GM21515 (cell line): ENCODE data around the gene USP50.
"Not testable (repeated sequence)": the region's sequence is repeated elsewhere in the genome, so short reads cannot be mapped to it uniquely, and the experiment has no call there.

Experiments used
- ATAC-seq: cut with Tn5 transposase; IDR thresholded peaks from one replicate; pipeline ENCODE4 v1.9.1; 2021; ENCODE audit not compliant: unreplicated experiment

USP50 gene

DNA sequence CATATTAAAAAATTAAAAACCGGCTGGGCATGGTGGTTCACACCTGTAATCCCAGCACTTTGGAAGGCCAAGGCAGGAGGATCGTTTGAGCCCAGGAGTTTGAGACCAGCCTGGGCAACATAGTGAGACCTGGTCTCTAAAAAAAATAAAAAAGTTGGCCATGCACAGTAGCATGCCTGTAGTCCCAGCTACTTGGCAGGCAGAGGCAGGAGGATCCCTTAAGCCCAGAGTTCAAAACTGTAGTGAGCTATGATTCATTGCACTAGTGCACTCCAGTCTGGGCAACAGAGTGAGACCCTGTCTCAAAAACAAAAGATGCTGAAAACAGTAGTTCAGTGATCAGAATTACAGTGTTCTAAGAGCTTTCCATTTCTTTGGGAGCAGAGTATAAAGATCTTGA is 40.8 kb downstream of the USP50 start:
- not testable (repeated sequence) for ATAC-seq

DNA sequence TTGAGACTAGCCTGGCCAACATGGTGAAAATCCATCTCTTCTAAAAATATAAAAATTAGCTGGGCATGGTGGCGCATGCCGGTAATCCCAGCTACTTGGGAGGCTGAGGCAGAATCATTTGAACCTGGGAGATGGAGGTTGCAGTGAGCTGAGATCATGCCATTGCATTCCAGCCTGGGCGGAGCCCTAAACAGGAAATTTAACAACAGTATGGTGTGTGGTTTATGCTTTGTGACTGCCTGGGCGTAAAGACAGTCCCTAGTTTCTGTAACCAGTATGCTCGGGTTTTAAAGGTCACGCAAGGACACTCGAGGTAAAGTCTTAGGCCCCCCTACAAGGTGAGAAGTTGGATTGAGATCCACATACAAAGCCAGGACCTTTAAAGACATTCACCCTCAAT is 43.3 kb downstream of the USP50 start:
- ATAC-seq, result no peak

DNA sequence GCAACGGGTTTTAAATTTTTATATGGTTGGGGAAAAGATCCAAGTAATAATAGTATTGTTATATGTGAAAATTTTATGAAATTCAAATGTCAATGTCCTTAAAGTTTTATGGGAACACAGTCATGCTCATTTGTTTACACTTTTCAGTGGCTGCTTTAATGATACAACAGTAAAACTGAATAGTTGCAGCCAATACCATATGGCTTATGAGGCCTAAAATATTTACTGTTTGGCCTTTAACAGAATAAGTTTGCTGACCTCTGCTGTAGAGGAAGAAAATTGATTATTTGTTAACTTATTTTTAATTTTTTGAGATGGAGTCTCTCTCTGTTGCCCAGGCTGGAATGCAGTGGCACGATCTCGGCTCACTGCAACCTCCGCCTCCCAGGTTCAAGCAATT is 44.7 kb downstream of the USP50 start:
- no peak for ATAC-seq

DNA sequence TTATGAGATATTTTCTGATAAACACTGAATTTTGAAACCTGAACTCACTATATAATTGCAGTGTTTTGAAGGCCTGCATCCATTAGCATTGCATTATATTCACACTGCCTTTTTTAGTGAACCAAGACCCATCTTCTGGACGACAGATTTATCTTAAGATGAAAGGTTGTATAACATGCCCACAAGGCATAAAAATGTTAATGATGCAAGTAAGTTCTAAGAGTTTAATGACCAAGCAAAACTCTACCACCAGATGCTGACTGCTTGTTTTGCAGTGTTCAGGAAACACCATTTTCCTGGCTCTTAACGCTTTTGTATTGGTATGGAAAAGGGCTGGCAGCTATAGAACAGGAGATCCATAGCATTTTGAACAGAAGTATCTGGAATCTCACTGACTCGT is 46.1 kb downstream of the USP50 start:
- ATAC-seq, result no peak

DNA sequence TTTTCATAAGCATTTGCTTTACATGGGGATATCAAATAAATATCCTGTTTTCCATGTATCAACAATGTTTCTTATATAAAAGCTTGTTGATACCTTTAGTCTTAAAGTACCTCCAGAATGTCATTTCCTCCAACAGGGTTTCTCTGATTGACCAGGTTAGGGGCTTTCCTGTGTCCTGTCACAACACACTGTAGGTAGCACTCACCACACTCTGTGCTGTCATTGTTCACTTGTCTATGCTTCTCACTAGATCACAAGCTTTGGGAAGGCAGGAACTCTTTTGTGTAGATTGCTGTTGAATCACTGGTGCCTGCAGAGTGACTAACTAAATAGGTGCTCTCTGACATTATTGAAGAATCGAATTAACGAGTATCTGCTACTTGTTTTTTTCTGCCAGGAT is 49.8 kb downstream of the USP50 start:
- no peak for ATAC-seq

DNA sequence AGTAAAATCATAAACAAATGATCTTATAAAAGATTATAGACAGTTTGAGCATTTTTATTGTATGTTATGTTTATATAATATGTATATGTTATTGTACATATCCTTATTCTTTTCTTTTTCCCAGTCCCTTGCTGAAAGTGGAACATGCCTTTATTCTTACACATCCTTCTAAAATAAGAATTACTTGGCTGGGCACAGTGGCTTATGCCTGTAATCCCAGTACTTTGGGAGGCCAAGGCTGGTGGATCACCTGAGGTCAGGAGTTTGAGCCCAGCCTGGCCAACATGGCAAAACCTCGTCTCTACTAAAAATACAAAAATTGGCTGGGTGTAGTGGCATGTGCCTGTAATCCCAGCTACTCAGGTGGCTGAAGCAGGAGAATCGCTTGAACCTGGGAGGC is 51.9 kb downstream of the USP50 start:
- not testable (repeated sequence) for ATAC-seq

DNA sequence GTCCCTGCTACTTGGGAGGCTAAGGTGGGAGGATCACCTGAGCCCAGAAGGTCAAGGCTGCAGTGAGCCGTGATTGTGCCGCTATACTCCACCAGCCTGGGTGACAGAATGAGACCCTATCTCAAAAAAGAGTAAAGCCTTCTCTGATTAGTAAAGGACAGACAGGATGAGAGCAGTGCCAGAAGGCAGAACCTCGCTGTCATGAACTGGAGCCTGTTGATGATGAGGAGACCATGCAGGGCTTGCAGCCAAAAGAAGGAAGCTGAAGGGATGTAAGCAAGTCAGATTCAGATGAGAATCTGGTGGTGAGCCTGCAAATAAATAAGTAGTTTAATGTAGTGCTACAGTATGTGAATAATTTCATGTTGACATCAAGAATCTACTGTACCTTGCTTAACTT is 52.8 kb downstream of the USP50 start:
- ATAC-seq, result no peak

DNA sequence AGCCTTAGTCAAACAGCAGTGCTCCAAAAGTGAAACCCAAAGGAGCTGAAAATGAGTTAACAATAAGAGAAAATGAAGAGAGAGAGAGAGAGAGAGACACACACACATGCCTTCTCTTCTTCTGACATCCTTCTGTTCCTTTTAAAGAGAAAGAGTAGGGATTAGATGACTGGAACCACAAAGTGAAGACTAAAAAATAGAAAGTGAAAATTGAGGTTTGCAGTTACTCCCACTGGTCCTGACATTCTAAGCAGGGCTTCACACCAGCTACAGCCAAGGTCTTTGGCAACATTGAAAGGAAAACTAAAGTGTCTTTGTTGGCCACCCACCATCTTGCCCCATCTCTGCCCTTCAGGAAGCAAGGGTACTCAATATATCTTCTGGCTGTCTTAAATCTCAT is 59.2 kb downstream of the USP50 start:
- ATAC-seq, result no peak

DNA sequence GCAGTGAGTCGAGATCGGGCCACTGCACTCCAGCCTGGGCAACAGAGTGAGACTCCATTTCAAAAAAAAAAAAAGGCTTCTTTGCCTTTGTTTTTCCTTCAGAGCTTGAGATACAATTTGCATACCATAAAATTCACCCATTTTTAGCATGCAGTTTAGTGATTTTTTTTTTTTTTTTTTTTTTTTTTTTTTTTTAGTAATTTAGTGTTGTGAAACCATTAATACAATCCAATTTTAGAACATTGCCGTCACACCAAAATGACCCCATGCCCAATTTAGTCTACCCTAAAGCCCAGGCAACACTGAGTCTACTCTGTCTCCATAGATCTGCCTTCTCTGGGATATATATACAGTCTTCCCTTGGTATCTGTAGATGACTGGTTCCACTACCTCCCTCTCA is 61.1 kb downstream of the USP50 start:
- no peak for ATAC-seq

DNA sequence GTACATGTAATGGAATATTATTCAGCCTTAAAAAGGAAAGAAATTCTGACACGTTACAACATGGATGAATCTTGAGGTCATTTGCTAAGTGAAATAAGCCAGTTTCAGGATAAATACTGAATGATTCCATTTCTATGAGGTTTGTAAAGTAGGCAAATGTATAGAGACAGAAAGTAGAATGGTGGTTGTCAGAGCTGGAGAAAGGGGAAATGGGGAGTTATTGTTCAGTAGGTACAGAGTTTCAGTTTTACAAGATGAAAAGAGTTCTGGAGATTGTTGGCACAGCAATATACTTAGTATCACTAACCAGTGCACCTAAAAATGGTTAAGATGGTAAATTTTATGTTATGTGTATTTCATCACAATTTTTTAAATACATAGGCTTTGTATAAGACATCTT is 61.7 kb downstream of the USP50 start:
- ATAC-seq, result no peak

DNA sequence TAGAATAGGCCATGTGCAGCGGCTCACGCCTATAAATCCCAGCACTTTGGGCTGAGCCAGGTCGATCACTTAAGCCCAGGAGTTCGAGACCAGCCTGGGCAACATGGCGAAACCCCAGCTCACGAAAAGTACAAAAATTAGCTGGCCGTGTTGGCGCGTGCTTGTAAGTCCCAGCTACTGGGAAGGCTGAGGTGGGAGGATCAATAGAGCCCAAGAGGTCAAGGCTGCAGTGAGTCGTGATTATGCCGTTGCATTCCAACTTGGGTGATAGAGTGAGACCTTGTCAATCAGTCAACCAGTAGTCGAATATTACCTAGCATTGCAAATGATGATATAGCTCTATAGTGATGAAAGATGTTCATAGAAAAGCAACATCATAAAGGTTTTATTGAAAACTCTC is 70.3 kb downstream of the USP50 start:
- ATAC-seq, result no peak

DNA sequence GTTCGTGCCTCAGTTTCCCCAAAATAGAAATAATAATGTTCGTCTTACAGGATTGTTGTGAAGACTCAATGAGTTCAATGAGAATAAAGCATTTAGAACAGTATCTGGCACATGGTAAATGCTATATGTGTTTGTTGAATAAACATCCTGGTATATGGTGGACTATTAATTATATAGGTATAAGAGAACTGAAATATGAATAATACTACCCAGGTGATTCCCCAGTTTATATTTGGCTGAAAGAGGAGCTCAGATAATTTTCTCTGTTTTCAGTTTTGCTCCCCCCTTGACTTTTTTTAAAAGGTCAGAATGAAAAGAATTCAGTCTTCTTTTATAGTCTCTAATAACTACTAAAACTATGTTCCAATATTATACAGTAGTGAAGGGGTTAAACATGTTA is 75.4 kb downstream of the USP50 start:
- ATAC-seq, result no peak

DNA sequence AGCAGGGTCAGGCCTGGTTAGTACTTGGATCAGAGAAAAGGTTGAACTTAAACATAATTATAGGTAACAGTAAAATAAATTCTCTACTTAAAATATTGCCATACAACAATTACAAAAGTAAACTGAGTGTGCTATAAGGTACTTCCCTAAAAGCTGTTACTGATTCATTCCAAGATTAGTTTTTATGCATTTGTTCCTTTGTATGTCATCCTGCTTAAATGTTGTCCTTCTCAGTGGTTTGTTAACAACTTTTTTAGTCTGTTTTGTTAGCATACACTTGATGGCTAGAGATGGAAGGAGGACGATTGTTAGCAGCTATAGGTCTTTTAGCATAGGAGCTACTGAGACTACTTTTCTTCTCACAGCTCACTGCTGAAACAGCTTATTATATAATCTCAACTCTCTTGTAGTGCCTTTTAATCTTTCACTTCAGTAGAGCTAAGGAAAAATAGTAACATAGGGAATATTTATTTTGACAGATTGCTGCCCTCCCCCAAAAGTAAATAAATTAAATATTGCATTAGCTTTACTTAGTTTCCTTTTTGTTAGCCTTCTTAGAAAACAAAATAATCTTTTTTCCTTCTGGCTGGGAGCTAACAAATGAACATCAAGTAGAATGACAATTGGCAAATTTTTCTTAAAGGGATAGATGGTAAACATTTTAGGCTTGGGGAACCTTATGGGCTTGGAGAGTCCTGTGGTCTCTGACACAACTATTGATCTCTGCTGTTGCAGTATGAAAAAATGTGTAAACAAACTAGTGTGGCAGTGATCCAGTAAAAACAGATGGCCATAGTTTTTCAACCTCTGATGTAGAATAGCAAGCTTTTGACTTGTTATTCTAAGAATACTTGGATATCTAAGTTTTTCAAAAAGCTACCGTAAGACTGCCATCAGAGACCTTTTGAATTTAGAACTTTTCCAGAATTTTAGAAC is 82.8 kb downstream of the USP50 start:
- no peak for ATAC-seq

DNA sequence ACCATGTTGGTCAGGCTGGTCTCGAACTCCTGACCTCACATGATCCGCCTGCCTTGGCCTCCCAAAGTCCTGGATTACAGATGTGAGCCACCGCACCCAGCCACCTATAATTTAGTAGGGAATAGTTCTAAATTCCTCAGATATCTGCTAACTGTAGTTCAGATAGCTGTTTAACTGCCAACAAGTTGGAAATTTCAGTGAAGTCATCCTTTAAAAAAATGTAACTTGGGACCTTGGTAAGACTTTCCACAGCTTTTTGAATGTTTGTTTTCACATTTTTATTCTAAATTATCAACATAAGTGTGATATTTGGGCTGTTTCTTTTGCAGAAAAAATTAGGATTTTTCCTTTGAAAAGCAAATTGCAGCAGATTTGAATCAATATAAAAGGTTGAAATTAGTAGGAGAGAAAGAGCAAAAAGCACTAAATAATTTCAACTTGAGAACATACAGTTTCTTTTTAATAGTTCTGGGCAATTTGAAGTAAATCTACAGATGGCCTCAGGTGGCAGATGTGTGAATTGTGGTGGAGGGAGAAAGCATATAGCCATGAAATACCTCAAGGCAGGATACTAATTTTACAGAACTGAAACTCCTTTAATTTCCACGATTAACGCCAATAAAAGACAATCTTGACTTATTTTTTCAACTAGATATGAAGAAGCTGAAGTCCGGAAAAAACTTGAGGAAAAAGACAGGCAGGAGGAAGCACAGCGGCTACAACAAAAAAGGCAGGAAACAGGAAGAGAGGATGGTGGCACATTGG is 87.9 kb downstream of the USP50 start:
- ATAC-seq, result no peak

DNA sequence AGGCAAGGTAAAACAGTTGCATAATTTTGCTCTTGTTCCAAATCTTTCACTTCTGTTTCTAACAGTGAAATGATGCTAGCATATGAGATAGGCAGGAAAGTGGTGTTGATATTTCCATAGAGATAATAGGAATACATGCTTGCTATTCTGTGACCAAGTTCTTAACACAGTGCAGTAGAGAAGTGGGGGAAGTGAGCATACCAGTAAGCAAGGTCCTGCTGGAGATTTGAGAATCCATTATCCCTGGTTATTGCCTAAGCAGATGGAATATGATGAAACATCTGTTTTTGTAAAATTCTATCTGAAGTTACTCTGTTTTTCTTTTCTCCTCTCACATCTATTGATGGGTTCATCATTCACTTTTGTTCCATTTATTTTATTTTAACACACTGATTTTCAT is 93.5 kb downstream of the USP50 start:
- no peak for ATAC-seq
